K562 (cell line): ENCODE measurements around the gene MTA2. TPM values are rescaled to one million over a fixed set of nuclear protein-coding genes. Genes with fewer than 3 reads are reported as not detected.

ENCODE experiments used
- CTCF ChIP-seq, 3 experiments: IDR thresholded peaks in 2 of 3; conservative IDR thresholded peaks in 1 of 3; 2 replicates each; pipeline ENCODE4 v1.5.1; 2011 to 2012; ENCODE audit warnings: low read length in 3 of 3, mild to moderate bottlenecking in 3 of 3, control low read depth in 2 of 3, improper control_type of control experiment in 1 of 3, inconsistent platforms in 1 of 3, low read depth in 1 of 3, mixed read lengths in 1 of 3, moderate library complexity in 1 of 3; ENCODE audit not compliant: insufficient read depth in 2 of 3
- E2F8 ChIP-seq: fragments of 450-650 bp; IDR thresholded peaks from 2 replicates; pipeline ENCODE4 v1.7.1; 2018; ENCODE audit warnings: mild to moderate bottlenecking, low read depth; ENCODE audit not compliant: partially characterized antibody
- FOXO4 ChIP-seq: fragments of 450-650 bp; formaldehyde crosslinking; IDR thresholded peaks from 2 replicates; pipeline ENCODE4 v1.4.0; 2020; ENCODE audit warnings: mild to moderate bottlenecking, moderate library complexity
- GABPA ChIP-seq: fragments of 200-800 bp; sonication (Bioruptor generic); conservative IDR thresholded peaks from 2 replicates; pipeline ENCODE4 v1.6.1; 2016; ENCODE audit warnings: low read depth, missing genetic modification characterization, missing compliant biosample characterization
- IRF1 ChIP-seq: sonication (generic); formaldehyde crosslinking; IDR thresholded peaks from 2 replicates; pipeline ENCODE4 v1.8.0; 2022; ENCODE audit warnings: missing genetic modification reagents, mild to moderate bottlenecking, borderline replicate concordance
- RBM14 ChIP-seq: fragments of 200-400 bp; formaldehyde crosslinking; IDR thresholded peaks from 2 replicates; pipeline ENCODE4 v1.6.1; 2018; ENCODE audit warnings: low read depth, mild to moderate bottlenecking, low read length, moderate library complexity, borderline replicate concordance; ENCODE audit not compliant: insufficient read depth
- TSHZ1 ChIP-seq: fragments of 250-450 bp; sonication (Bioruptor Pico); IDR thresholded peaks from 2 replicates; pipeline ENCODE4 v1.4.0; 2020; ENCODE audit warnings: mild to moderate bottlenecking, moderate library complexity
- ZBTB5 ChIP-seq: fragments of 450-650 bp; IDR thresholded peaks from 2 replicates; pipeline ENCODE4 v1.6.1; 2017; ENCODE audit warnings: antibody characterized with exemption
- ZNF316 ChIP-seq: fragments of 450-650 bp; IDR thresholded peaks from 2 replicates; pipeline ENCODE4 v1.6.1; 2016
- ZNF431 ChIP-seq: sonication (generic); formaldehyde crosslinking; IDR thresholded peaks from 2 replicates; pipeline ENCODE4 v1.8.0; 2022; ENCODE audit warnings: mild to moderate bottlenecking, missing genetic modification reagents
- ZNF444 ChIP-seq: fragments of 250-450 bp; sonication (Bioruptor Pico); IDR thresholded peaks from 2 replicates; pipeline ENCODE4 v1.4.0; 2020; ENCODE audit warnings: mild to moderate bottlenecking, moderate library complexity
- polyA plus RNA-seq, 8 experiments: library from polyadenylated mRNA; depleted of rRNA in 4 of 8; stranded (reverse) in 5 of 8; unstranded in 3 of 8; fragments of >200 nt; fragmentation: Nextera tagmentation in 2 of 8; fragmentation: Illumina TruSeq in 1 of 8; extraction: Ambion mirVana in 2 of 8; extraction: Trizol in 1 of 8; gene quantifications; 2 replicates each; pipeline versions ENCODE4 v1.2.1 to v1.2.3, GENCODE V29; 2011 to 2014; ENCODE audit warnings: inconsistent platforms in 1 of 8, missing spikeins in 1 of 8
- total RNA-seq, 7 experiments: library from RNA; depleted of rRNA in 6 of 7; stranded (reverse); fragments of >200 nt in 6 of 7; fragmentation: Illumina TruSeq in 2 of 7; extraction: Trizol in 2 of 7; gene quantifications; 2 replicates each; pipeline versions ENCODE4 v1.2.1 to v1.2.3, GENCODE V29; 2011 to 2021; ENCODE audit warnings: low replicate concordance in 1 of 7

The MTA2 gene
- total and polyA plus RNA-seq, 9 of the 15 experiments (the other 6 are each of a cell fraction or from before 2014, with no cell fraction given) = 6.2 to 220 (median 172) TPM

GRCh38 chr11:62545437-62546243, 56.0 kb downstream of the MTA2 start (continued):
- TF ChIP-seq TSHZ1 (CRISPR knock-in tag) (no peak), FOXO4 (CRISPR knock-in tag) (no peak), IRF1 (CRISPR knock-in tag) (0 out of 2 replicates have a peak, but pooled peaks have one; percentile 36), GABPA (tag) (no peak), RBM14 (no peak), ZNF444 (CRISPR knock-in tag) (no peak), ZNF316 (no peak), ZBTB5 (no peak), E2F8 (no peak), CTCF (IDR thresholded peaks at IDR 0.05 in 2 of 3, conservative IDR thresholded peaks at IDR 0.05 in 1 of 3; ENCODE audit: insufficient read depth in 2 of 3, low read depth in 1 of 3, low read length in 3 of 3) (peak; percentile 10 to 31 (median 18); a peak in 2 of 6 replicates), ZNF431 (CRISPR knock-in tag) (peak; percentile 71; the same call in 1 of the 2 replicates)
